GM21717 (cell line): ENCODE data around the gene WNK3.
"Not testable (repeated sequence)": the region's sequence is repeated elsewhere in the genome, so short reads cannot be mapped to it uniquely, and the experiment has no call there.

Experiments
- ATAC-seq: cut with Tn5 transposase; IDR thresholded peaks from one replicate; pipeline ENCODE4 v1.9.1; 2021; ENCODE audit warnings: mild to moderate bottlenecking, moderate library complexity; ENCODE audit not compliant: unreplicated experiment

Gene WNK3

DNA sequence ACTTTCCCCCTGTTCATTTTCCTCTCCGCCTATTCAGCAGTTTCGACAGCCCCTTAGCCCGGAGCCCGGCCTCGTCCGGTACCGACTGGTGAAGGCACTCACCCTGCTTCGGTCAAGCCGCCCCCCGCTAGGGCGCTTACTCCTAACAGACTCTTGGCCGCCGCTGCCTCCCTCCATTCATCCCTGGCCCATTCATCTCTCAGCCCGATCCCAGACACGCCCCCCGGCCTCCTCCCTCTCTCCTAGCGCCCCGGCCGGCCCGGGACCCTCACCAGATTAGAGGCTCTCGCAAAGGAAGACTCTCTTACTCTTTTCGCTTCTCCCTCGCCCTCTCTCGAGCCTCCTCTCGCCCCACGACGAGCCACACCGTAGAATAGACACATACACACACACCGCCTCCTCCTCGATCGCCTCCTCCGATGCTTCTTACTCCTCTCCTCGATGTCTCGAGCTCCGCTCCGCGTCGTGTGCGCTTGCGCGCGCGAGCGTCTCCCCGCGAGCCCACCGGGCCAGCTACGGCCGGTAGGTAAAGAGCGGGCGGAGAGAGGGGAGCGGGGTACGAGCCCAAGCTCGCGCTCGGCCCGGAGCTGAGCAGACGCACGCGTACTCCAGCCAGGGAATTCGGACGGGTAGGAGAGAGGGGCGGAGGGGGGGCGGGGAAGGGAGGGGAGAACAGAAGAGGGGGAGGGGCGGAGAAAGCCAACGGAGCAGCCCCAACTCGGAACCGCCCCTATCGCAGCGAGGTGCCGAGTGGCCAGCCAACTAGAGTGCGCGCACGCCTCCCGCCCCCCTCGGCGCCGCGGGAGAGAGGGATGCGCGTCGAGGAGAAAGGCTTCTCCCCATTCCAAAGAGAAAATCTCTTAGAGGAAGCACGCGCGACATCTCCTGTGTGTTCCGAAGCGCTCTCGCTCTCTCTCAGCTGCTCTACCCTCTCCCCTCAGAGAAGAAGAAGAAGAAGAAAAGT, at the start of gene WNK3:
WNK3 (minus strand) TSS at position 633 of the 964 bp plus-strand sequence.
- no peak for ATAC-seq

DNA sequence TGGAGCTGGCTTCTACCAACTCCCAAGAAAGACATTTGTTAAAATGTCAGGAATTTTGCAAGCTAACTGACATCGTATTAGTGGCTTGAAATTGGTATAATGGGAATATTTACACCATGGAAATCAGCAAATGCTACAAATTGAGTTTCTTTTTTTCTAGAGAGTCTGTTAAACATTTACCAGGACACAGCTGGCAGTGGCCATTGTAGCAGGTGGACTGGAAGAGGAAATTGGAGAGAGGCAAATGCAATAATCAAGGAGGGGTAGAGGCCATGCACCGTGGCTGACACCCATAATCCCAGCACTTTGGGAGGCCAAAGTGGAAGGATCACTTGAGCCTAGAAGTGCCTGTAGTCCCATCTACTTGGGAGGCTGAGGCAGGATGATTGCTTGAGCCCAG, 49.4 kb upstream of the WNK3 start:
- ATAC-seq: no peak

DNA sequence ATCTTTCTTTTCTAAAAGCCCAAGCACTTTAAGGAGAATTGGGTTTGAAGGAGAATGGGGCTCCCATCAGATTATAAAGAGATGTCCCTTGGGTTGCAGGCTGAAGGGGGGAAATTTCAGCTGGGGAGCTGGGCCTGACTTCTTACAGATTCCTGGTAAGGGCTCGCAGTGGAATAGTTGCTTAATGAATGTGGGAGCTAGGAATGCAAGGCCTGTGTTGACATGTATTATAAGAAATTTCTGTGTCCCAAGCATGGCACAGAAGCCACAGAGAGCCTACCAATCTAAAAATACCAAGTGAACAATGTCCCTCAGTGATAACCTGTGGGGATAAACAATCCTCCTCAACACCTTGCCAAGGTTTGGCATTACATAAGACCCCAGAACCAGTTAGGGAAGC, 39.3 kb upstream of the WNK3 start:
- ATAC-seq: no peak

DNA sequence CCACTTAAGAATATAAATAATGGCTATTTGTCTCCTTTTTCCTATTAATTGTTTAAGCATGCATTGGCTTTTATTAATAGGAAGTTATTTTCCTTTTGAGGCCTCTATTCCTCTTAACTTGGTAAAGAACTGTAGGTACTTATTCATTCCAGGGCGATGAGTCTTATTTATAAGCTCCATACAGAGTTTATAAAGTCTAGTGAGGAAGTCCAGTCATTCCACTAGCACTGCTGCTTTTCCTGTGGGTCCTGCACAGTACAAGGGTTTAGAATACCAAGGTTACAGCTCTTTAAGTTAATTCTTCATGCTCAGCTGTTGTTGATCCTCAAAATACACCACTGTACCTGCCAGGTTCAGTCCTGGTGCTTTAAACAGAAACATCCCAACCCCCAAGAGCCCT, 28.5 kb upstream of the WNK3 start:
- ATAC-seq: no peak

DNA sequence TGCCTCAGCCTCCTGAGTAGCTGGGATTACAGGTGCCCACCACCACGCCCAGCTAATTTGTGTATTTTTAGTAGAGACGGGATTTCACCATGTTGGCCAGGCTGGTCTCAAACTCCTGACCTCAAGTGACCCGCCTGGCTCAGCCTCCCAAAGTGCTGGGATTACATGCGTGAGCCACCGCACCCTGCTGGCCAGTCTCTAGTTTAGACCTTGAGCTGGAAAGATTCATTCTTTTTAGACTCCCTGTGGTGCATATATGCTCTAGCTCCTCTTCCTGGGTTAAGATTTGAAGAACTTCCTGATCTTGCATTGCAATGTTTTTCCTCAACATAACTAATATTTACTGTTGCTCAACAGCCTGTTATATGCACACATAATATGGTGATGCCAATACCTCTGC, 26.8 kb upstream of the WNK3 start:
- not testable (repeated sequence) for ATAC-seq

DNA sequence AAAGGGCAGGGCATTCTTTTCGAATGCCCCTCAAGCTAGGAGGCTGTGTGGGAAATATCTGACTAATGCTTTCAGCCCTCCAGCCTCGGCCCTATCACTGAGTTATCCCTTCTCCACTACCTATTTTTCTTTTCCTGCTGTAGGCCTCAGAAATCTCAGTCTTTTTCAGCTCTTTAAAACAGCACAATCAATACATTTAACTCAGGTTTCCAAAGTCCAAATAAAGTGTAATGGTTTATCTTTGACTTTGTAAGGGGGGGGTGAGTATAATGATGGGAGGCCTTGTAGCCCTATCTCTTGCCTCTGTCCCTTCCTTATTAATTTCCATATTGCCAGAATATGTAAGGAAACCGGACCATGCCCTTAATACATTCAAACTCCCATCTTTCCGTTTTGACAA, 1.6 kb upstream of the WNK3 start:
- ATAC-seq: no peak

DNA sequence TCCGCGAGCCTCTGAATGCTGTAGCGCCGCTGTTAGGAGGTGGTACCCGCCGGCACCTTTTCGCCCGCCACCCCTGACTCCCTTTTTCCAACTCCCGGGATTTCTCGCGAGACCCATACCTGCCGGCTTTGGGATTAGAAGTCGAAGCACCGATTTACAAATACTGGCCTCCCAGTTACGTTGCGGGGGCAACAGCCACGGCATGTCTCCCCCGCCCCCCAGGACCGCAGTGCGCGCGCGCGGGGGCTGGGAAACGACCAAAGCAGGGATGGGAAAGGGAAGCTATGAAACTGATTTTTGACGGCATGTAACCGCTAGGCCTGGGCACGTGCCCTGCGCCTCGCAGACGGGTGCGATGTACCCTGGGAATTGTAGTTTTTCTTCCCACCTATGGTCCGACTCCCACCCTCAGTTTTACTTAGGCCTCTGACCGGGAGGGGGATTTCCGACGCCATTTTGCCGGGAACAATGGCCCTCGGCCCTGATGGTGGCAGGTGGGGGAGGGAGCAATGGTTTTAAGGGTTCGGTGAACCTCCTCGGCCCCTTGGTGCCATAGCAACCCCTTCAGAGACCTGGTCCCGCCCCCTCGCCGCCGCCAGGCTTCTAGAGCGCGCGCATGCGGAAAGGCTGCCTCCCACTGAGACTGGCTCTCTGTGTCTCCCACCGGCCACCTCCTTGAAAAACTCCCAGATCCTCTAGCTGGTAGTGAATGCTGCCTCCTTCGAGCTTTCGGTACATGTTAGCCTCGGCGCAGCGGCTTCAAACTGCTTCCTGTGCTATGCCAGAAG, 772 bp upstream of the WNK3 start:
- no peak for ATAC-seq

DNA sequence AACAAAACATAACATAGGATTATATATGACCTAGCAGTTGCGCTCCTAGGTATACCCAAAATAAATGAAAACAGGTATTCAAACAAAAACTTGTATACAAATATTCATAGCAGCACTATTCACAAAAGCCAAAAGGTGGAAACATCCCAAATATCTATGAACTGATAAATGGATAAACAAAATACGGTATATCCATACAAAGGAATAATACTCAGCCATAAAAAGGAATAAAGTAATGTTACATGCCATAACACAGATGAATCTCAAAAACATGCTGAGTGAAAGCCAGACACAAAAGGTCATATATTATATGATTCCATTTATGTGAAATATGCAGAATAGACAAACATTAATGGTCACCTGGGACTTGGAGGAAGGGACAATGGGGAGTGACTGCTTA, 5.2 kb downstream of the WNK3 start:
- no peak for ATAC-seq

DNA sequence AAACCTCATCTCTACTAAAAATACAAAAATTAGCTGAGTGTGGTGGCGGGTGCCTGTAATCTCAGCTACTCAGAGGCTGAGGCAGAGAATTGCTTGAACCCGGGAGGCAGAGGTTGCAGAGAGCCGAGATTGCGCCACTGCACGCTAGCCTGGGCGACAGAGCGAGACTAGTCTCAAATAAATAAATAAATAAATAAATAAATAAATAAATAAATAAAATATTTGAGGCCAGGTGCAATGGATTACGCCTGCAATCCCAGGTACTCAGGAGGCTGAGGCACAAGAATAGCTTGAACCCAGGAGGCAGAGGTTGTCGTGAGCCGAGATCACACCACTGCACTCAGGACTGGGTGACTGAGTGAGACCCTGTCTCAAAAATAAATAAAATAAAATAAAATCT, 20.5 kb downstream of the WNK3 start:
- ATAC-seq: not testable (repeated sequence)

DNA sequence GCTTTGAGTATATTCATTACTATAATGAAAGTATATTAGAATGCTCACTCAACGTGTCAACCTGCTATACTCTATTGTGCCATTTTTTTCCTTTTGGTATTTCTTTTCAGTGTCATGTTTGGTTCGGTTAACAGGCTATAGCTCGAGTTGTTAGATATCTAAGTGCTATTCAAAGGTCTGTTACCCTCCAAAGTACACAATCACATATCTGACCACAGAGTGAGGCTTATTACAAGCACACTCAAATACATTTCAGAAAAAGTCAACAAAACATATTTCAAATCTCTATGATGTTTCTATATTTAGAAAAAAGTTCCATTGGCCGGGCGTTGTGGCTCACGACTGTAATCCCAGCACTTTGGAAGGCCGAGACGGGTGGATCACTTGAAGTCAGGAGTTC, 32.8 kb downstream of the WNK3 start:
- no peak for ATAC-seq

DNA sequence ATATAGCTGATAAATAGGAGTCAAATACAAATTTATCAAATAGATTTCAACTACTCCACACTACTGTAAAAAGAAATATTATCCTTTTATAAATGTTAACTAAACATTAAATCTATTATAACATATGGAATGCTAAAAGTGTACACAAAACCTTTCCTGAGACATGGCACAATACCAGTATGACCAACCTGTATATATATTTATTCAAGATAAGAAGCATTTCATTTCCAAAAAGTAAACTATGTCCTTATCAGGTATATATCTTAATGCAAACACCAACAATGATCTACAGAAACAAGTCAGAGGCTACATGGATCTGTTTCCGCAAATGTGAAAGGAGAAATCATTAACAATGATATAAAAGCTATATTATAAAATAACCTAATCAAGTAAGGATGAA, 37.8 kb downstream of the WNK3 start:
- ATAC-seq: no peak

DNA sequence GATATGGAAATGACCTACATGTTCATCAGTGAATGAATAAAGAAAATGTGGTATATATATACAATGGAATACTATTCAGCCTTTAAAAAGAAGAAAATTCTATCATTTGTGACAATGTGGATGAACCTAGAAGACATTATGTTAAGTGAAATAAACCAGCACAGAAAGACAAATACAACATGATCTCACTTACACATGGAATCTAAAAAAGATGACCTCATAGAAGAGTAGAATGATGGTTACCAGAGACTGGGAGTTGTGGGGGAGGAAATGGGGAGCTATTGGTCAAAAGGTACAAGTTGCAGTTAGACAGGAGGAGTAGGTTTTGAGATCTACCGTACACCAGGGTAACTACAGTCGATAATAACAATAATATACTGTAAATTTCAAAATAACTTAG, 51.5 kb downstream of the WNK3 start:
- ATAC-seq: no peak

DNA sequence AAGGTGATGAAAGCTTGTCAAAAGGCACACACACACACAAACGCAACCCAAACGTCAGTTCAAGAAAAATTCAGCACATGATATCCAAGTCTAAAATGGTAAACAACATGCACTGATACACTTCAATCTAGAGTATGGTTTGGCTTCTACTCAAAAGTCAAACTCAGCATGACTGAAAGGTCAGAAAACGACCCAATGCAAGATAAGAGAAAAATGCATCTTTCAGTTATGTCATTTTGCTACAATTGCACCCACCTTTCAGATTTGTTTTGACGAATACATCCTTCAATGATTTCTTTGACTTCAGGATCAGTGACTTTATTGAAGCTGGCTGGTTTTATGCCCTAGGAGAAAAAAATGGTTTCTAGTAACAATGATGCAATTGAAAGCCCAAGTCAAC, 56.3 kb downstream of the WNK3 start:
- no peak for ATAC-seq

DNA sequence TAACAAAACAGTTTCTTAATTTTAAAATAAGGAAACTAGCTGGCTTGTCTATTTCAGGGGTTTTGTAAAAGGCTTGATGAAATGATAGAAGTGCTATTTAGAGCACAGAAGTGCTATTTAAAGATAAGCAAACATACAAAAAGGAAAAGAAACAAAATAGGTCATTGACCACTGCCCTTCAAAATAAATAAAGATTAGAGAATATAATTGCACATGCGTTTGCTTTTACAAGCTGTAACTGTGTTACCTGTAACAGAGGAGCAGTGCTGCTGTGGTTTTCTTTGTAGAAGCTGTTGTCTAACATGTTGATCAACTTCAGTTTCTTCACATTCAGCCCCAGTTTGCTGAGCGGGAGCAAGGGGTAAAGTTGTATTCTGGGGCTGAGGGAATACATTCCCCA, 63.5 kb downstream of the WNK3 start:
- no peak for ATAC-seq

DNA sequence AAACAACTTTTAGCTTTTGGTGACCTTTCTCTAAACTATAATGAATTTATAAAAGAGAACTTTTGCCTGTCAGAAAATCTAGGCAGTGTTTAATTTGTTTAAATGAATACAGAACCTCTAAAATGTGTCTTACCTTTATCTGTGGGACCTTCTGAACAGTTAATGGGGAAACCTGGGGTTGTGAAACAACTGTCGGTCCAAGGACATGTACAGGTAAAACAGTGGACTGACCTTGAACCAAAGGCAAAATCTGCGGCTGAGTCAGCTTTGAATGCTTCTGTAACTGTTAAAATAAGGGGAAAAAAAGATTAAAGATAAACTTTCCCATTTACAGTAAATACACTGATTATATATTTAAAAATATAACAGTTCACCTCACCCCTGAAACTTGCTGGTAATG, 65.1 kb downstream of the WNK3 start:
- no peak for ATAC-seq

DNA sequence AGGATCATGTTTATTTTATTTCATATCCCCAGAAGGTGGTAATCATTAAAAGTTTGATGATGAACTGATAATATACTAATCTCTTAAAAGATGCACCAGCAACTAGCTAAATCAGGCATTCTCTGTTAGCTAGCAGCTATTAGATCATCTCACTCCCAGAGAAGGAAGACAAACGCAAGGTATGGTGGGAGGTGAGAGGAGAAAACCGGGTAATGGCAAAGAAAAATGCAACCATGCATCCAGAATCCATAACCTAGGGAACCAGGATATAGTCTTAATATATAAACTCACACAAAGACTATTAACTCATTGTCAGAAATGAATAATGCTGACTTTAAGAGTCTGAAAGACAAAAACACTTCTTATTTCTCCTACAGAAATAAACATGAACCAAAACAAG, 66.1 kb downstream of the WNK3 start:
- ATAC-seq: no peak

DNA sequence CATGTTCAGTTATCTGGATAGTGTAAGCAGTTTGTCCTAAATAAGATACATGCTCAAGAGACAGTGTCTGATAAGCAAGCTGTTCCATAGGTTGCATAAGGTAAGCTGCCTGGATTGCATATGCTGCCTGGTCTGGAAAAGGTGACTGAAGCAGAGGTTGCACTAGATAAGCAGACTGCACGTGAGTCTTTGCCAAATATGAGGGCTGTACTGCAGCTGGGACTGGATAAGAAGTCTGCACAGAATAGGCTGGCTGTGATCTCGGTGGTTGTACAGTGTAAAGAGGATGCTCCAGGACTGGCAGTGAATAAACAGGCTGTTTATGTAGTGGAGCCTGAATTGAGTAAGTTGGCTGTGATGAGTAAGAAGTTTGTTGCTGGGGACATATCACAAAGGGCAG, 68.9 kb downstream of the WNK3 start:
- no peak for ATAC-seq

DNA sequence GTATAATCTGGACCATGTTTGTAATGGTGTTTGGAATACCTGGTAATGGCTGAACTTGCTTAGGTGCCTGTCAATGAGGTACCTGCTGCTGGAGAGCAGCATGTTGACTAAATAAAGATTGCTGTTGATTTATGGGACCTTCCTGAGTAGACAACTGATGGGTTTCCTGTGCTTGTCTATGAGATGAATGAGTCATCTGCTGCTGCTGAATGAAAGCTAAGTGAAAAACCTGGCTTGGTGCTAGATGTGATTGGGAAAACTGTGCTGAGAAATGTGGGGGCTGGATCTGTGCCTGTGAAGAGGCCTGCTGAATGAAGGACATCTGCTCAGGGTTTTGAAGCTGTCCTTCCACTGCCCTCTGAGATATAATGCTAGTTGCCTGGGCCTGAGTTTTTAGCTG, 69.6 kb downstream of the WNK3 start:
- ATAC-seq: no peak

DNA sequence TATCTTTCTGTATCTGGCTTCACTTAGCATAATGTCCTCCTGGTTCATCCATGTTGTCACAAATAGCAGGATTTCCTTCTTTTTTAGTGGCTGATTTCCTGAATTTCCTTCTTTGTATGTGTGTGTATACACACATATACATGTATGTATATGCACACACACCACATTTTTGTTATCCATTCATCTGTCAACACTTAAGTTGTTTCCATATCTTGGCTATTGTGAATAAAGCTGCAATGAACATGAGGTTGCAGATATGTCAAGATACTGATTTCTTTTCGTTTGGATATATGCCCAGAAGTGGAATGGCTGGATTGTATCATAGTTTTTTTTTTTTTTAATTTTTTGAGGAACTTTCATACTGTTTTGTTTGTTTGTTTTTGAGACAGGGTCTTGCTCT, 76.2 kb downstream of the WNK3 start:
- ATAC-seq: no peak

DNA sequence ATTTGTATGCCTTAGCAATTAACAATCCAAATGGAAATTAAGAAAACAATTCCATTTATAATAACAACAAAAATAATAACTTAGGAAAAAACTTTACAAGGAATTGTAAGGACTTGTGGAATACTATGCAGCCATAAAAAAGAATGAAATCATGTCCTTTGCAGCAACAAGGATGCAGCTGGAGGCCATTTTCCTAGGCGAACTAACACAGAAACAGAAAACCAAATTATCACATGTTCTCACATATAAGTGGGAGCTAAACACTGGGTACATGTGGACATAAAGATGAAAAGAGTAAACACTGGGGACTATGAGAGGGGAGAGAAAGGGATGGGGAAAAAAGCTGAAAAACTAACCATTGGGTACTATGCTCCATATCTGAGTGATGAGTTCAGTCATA, 77.4 kb downstream of the WNK3 start:
- ATAC-seq: no peak

DNA sequence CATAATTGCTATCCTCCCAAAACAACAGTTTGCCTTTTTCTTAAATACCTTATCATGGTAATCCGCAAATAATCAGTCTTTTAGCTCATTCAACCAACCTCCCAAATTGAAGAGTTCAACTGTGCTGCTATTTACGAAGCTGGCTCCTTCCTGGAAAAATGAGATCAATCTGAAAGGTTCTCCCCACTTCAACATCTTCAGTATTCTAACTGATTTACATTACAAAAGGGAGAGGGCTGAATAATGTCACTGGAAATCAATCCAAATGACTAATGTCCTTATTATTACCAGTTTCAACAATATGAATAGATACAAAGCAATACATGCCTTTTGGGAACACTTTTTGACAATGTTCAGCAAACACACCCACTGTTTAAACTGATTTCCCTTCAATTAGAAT, 86.2 kb downstream of the WNK3 start:
- ATAC-seq: no peak

DNA sequence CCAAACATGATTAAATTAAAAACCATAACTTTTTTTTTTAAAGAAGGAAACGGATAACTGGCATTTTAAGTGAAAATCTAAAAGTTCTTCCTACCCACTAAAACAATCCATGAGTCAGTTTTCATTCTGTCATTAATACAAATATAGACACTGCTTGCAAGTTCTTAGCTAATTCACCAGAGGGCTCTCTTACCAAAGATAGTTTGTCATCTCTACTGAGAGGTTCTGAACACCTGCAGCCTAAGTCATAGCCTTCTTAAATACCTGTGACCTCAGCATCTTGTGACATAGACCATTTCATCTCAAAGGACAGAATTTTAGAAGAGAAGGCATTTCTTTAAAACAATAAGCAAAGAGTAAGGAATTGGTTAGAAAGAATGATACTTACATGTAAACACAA, 109.5 kb downstream of the WNK3 start:
- no peak for ATAC-seq
